ENCODE measurements around the gene CPA2.

The CPA2 gene

DNA sequence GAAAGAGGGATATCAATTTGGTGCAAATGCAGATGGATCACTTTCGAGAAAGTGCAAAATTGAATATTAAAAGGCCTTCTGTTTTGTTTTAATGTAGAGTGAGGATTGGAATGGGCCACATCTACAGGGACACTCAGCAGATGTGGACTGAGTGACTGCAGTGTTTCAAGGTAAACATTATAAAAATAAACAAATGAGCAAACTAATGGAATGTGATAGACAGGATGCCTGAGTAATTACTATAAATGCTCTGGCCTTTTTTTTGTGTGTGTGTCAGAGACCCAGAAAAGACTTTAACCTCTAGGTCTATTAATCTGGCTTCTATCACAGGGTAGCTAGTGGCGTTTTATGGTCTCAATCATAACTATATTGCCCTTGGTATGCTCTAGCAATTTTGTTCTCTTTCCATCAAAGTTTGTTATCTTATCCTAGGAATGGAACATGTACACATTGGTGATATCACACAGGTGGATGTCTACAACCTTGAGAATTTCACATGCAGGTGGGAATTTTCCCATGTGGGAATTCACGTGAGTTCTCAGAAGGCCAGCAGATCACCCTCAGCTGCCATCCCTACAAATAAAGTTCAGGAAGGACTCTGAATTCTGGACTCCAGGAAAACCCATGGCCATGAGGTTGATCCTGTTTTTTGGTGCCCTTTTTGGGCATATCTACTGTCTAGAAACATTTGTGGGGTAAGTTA, at the start of gene CPA2:
Gene CPA2 (plus strand): TSS at position 606 of the 703 bp plus-strand sequence. CDS start 19 bp downstream, at position 625.
- Mint-ChIP-seq H3K9me3 (peaks cover 7% of the 10 kb centered on the region), H3K27me3 (ENCODE audit: low read depth) (no peaks in the 10 kb centered on the region), H3K27ac (peak within 1 kb of the TSS; percentile 35 to 78 (median 70)), H3K4me3 (no peak within 1 kb of the TSS), H3K36me3 (ENCODE audit: low read depth) (no peaks in the 10 kb centered on the region), H3K4me1 (peaks cover 51% of the 10 kb centered on the region)
- TF ChIP-seq, protein P1, sequence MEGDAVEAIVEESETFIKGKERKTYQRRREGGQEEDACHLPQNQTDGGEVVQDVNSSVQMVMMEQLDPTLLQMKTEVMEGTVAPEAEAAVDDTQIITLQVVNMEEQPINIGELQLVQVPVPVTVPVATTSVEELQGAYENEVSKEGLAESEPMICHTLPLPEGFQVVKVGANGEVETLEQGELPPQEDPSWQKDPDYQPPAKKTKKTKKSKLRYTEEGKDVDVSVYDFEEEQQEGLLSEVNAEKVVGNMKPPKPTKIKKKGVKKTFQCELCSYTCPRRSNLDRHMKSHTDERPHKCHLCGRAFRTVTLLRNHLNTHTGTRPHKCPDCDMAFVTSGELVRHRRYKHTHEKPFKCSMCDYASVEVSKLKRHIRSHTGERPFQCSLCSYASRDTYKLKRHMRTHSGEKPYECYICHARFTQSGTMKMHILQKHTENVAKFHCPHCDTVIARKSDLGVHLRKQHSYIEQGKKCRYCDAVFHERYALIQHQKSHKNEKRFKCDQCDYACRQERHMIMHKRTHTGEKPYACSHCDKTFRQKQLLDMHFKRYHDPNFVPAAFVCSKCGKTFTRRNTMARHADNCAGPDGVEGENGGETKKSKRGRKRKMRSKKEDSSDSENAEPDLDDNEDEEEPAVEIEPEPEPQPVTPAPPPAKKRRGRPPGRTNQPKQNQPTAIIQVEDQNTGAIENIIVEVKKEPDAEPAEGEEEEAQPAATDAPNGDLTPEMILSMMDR (IDR thresholded peaks at IDR 0.05; ENCODE audit: unreplicated experiment in 3 of 3), result no peak

DNA sequence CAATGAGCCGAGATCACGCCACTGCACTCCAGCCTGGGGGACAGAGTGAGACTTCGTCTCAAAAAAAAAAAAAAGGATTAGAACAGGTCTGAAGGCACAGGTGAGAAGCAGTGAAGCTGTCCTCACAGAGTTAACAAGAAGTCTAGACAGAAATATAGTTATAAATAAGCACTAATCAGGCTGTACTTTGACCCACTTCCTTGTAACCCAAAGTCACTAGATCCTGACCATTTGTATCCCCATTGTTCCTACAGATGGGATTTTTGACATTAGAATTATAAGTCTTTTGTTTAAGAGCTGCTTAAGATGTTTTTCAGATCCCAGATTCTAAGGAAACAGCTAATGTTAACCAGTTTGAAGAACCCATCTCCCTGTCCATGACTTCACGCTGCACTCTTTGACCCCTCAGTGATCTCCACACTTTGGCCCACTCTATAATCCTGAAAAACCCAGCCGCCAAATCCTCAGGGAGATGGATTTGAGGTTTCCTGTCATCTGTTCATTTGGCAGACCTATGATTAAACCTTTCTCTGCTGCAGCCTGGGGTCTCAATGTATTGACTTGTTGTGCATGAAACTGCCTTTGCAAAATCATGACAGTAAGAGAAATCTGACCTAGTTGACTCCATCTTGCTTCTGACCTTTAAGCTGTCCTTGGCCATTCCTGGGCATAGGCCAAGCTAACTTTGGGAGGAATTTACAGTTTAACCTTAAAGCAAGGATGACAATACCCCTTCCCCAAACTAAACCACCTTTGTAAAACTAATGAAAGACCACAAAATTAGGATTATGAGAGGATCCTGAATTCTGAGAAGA, 47.6 kb upstream of the CPA2 start:
- Mint-ChIP-seq H3K27me3 (ENCODE audit: low read depth) (no peaks in the 10 kb centered on the region), H3K36me3 (ENCODE audit: low read depth) (no peaks in the 10 kb centered on the region), H3K4me3 (no peak overlapping the region), H3K9me3 (peaks cover 4% of the 10 kb centered on the region), H3K27ac (peak overlapping the region in 1 of 3 experiments; percentile 27), H3K4me1 (peaks cover 11% of the 10 kb centered on the region)
- TF ChIP-seq, protein P1 (IDR thresholded peaks at IDR 0.05; ENCODE audit: unreplicated experiment in 3 of 3), result no peak

DNA sequence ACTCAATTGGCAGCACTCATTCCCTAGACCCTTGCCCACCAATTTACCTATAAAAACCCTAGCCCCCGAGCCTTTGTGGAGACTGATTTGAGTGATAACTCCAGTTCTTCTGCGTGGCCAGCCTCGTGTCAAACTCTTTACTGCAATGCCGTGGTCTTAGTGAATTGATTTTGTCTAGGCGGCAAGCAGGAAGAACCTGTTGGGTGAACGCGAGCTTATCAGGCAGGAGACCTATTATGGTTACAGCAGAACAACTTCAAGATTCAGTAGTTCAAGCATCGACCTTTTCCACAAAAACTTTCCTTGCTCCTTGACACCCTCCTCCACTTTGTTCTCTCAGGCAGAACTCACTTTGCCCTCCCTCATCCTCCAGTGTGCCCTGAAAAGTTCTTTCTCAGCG, 46.8 kb upstream of the CPA2 start:
- no peak overlapping the region for H3K27ac Mint-ChIP-seq
- peaks cover 11% of the 10 kb centered on the region for H3K4me1 Mint-ChIP-seq
- H3K9me3 Mint-ChIP-seq, result peaks cover 6% of the 10 kb centered on the region
- H3K36me3 Mint-ChIP-seq (ENCODE audit: low read depth), result no peaks in the 10 kb centered on the region
- TF ChIP-seq, protein P1 (IDR thresholded peaks at IDR 0.05; ENCODE audit: unreplicated experiment in 3 of 3), result no peak
- H3K4me3 Mint-ChIP-seq, result no peak overlapping the region
- H3K27me3 Mint-ChIP-seq (ENCODE audit: low read depth), result no peaks in the 10 kb centered on the region

- Mint-ChIP-seq H3K4me1 (peaks cover 18% of the 10 kb centered on the region), H3K27me3 (ENCODE audit: low read depth) (peaks cover 3% of the 10 kb centered on the region), H3K4me3 (no peak overlapping the region), H3K36me3 (ENCODE audit: low read depth) (no peaks in the 10 kb centered on the region), H3K27ac (no peak overlapping the region), H3K9me3 (peaks cover 6% of the 10 kb centered on the region)
- TF ChIP-seq, protein P1 (IDR thresholded peaks at IDR 0.05; ENCODE audit: unreplicated experiment in 3 of 3), result no peak
Measured at GRCh38 chr7:130221746-130222145, 44.9 kb upstream of the CPA2 start.

DNA sequence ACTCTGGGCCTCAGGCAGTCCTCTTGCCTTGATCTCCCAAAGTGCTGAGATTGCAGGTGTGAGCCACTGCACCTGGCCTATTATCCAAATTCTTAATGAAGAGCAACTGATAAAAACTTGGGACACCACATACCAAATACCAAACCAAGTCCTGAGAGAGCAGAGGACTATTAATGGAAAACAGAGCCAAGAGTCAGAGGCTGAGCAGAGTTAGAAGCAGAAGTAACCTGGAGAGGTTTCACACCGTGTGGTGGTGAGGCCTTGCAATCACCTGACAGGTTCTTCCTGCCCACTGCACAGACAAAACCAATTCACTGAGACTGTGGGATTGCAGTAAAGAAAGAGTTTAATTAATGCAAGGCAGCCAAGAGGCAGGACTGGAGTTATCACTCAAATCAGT, 43.0 kb upstream of the CPA2 start:
- H3K27me3 Mint-ChIP-seq (ENCODE audit: low read depth), result peaks cover 3% of the 10 kb centered on the region
- no peak overlapping the region for H3K4me3 Mint-ChIP-seq
- TF ChIP-seq, protein P1 (IDR thresholded peaks at IDR 0.05; ENCODE audit: unreplicated experiment in 3 of 3), result no peak
- no peaks in the 10 kb centered on the region for H3K36me3 Mint-ChIP-seq (ENCODE audit: low read depth)
- peak overlapping the region in 2 of 3 experiments; percentile 57 to 79 for H3K27ac Mint-ChIP-seq
- peaks cover 6% of the 10 kb centered on the region for H3K9me3 Mint-ChIP-seq
- peaks cover 28% of the 10 kb centered on the region for H3K4me1 Mint-ChIP-seq

Data from nephron (organoid).